DOHH2 (cell line): Measurements from ENCODE around the gene NKG7.
A peak's percentile ranks its signal among the peaks of the same experiment; 100 is the strongest.

Source experiments
- H3F3A ChIP-seq: fragments of 200-600 bp; sonication (generic), shearing (Covaris generic); 2 replicates; pipeline ENCODE4 v1.6.0; 2016; ENCODE audit warnings: antibody characterized with exemption, mild to moderate bottlenecking; ENCODE audit not compliant: control insufficient read depth, insufficient read depth
- H3K27ac ChIP-seq: fragments of 200-600 bp; sonication (generic); 2 replicates; pipeline ENCODE4 v1.5.1; 2014; ENCODE audit warnings: low read depth, mild to moderate bottlenecking, low read length, moderate library complexity
- H3K27me3 ChIP-seq: fragments of 200-600 bp; sonication (generic); 2 replicates; pipeline ENCODE4 v1.6.1; 2014; ENCODE audit warnings: mild to moderate bottlenecking, low read length, mixed read lengths; ENCODE audit not compliant: control insufficient read depth
- H3K36me3 ChIP-seq: fragments of 200-600 bp; sonication (generic); 2 replicates; pipeline ENCODE4 v1.6.1; 2014; ENCODE audit warnings: mild to moderate bottlenecking, low read length, moderate library complexity, mixed read lengths; ENCODE audit not compliant: control insufficient read depth
- H3K4me1 ChIP-seq: fragments of 200-600 bp; sonication (generic); 2 replicates; pipeline ENCODE4 v1.6.1; 2014; ENCODE audit warnings: mild to moderate bottlenecking, low read length, mixed read lengths; ENCODE audit not compliant: control insufficient read depth
- H3K4me2 ChIP-seq: fragments of 200-600 bp; sonication (generic); 2 replicates; pipeline ENCODE4 v1.6.0; 2014; ENCODE audit warnings: mild to moderate bottlenecking, low read length, moderate library complexity
- H3K4me3 ChIP-seq: fragments of 200-600 bp; sonication (generic); 2 replicates; pipeline ENCODE4 v1.5.1; 2014; ENCODE audit warnings: mild to moderate bottlenecking, low read length, mixed read lengths
- H3K79me2 ChIP-seq: fragments of 200-600 bp; sonication (generic); 2 replicates; pipeline ENCODE4 v1.6.1; 2014; ENCODE audit warnings: mild to moderate bottlenecking, low read length, mixed read lengths; ENCODE audit not compliant: control insufficient read depth
- H3K9me2 ChIP-seq: fragments of 200-600 bp; sonication (generic); replicated peaks from 2 replicates; pipeline ENCODE4 v1.6.1; 2014; ENCODE audit warnings: mild to moderate bottlenecking, low read length, mixed read lengths; ENCODE audit not compliant: control insufficient read depth
- H3K9me3 ChIP-seq: fragments of 200-600 bp; sonication (generic); 2 replicates; pipeline ENCODE4 v1.6.1; 2014; ENCODE audit warnings: antibody characterized with exemption, low read length, mixed read lengths; ENCODE audit not compliant: control insufficient read depth, insufficient read depth
- H4K20me1 ChIP-seq: fragments of 200-600 bp; sonication (generic); 2 replicates; pipeline ENCODE4 v1.6.0; 2014; ENCODE audit warnings: low read depth, mild to moderate bottlenecking, antibody characterized with exemption, low read length, moderate library complexity; ENCODE audit not compliant: control insufficient read depth, insufficient read depth
- EZH2phosphoT487 ChIP-seq: fragments of 200-600 bp; sonication (generic); IDR thresholded peaks from 2 replicates; pipeline ENCODE4 v1.6.1; 2017; ENCODE audit warnings: borderline replicate concordance, mild to moderate bottlenecking, antibody characterized with exemption, low read length, moderate library complexity, mixed read lengths
- TF ChIP-seq, protein P1 (sequence below): fragments of 200-600 bp; sonication (generic); IDR thresholded peaks from one replicate; pipeline ENCODE4 v1.5.1; 2014; ENCODE audit warnings: antibody characterized with exemption, mild to moderate bottlenecking, low read depth, low read length; ENCODE audit not compliant: poor library complexity, severe bottlenecking

Gene NKG7

DNA sequence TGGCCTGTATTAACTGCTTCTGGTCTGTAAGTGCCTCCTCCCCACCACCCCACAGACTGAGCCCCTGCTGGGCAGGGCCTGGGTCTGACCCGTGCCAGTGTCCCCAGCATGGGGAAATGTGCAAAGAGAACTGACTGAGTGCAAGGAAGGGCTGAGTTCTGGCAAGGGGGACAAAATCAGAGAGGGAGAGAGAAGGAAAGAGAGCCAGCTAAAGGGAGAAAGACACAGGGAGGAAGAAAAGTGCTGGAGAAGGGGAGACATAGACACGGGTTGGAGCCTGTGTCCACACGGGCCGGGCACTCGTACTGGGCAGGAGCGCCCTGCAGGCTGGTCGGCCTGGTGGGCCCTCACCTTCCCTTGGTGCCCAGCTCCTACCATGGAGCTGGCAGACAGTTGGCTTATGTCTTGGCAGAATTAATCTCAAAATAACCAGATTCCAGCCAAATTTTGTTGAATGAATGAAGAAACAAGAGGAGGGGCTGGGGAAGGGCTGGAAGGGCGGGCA is 1.2 kb downstream of the NKG7 start:
- Histone ChIP-seq H3K9me2 (no peaks in the 10 kb centered on the region), H3K4me2 (no peak overlapping the region), H3K9me3 (no peaks in the 10 kb centered on the region), H3K79me2 (peaks cover 15% of the 10 kb centered on the region), H3K4me1 (peaks cover 26% of the 10 kb centered on the region), H3K27ac (no peak overlapping the region), H3K36me3 (peaks cover 6% of the 10 kb centered on the region; the same call in 1 of the 2 replicates), H3F3A (no peaks in the 10 kb centered on the region), H4K20me1 (no peaks in the 10 kb centered on the region), H3K27me3 (no peaks in the 10 kb centered on the region), H3K4me3 (no peak overlapping the region)
- TF ChIP-seq, protein P1, sequence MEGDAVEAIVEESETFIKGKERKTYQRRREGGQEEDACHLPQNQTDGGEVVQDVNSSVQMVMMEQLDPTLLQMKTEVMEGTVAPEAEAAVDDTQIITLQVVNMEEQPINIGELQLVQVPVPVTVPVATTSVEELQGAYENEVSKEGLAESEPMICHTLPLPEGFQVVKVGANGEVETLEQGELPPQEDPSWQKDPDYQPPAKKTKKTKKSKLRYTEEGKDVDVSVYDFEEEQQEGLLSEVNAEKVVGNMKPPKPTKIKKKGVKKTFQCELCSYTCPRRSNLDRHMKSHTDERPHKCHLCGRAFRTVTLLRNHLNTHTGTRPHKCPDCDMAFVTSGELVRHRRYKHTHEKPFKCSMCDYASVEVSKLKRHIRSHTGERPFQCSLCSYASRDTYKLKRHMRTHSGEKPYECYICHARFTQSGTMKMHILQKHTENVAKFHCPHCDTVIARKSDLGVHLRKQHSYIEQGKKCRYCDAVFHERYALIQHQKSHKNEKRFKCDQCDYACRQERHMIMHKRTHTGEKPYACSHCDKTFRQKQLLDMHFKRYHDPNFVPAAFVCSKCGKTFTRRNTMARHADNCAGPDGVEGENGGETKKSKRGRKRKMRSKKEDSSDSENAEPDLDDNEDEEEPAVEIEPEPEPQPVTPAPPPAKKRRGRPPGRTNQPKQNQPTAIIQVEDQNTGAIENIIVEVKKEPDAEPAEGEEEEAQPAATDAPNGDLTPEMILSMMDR = no peak
- TF ChIP-seq EZH2phosphoT487 = no peak

DNA sequence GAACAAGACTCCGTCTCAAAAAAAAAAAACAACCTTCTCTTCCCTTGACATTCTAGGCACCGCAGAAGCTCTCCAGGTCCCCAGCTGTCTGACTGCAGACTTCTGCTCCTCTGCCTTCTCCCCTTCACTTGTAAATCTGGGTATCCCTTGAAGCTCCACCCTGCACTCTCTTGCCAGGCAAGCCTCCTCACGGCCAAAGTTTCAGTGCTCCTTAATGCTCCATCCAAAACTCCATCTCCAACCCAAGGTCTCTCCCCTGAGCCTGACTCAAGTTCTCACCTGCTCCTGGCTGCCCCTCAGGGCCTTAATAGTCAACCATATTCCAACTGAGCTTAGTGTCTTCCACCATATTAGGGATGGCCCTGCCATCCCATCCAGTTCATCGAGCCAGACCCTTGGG is 2.2 kb downstream of the NKG7 start:
- Histone ChIP-seq H3K27ac (no peak overlapping the region), H4K20me1 (no peaks in the 10 kb centered on the region), H3K4me1 (peaks cover 30% of the 10 kb centered on the region), H3F3A (no peaks in the 10 kb centered on the region), H3K9me2 (no peaks in the 10 kb centered on the region), H3K79me2 (peaks cover 24% of the 10 kb centered on the region), H3K27me3 (no peaks in the 10 kb centered on the region), H3K4me3 (no peak overlapping the region), H3K4me2 (no peak overlapping the region), H3K36me3 (peaks cover 10% of the 10 kb centered on the region; the same call in 1 of the 2 replicates), H3K9me3 (no peaks in the 10 kb centered on the region)
- no peak for TF ChIP-seq EZH2phosphoT487
- TF ChIP-seq, protein P1 = no peak

DNA sequence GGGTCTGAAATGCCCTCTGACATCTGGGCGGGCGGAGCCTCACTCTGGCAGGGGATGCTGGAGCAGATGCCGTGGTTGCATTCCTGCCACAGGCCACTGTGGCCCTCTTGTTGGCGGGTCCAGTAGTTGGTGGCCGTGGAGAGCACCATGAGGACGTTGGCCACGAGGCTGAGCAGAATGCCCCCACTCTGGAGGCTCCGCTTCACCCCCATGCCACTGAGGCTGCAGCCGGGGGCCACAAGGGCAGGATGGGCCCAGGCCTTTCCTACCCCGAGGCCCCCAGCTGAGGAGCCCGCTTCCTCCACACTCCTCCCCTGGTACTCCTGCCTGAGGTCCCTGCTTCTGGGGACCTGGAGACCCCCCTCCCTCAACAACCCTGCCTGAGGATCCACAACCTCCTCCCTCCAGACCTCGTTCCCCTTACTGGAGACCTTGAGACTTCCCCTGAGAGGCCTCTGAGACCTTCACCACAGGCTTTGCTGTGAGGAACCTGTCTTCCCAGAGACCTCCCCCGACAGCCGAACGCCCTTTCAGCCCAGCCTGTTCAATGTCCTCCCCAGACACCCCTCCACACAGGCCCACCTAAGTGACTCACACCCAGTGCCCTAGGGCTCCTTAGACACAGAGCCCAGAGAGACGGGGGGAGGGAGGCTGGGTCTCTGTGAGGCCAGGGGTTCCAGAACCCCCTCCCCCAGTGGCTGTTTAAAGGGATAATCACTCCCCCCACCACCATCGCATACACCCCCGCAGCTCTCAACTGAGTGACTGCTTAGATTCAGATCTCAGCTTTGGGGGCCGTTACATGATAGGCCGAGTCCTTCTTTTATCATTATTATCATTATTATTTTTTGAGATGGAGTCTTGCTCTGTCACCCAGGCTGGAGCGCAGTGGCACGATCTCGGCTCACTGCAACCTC is 3.8 kb downstream of the NKG7 start, which contains the start of gene CLDND2:
Gene CLDND2, minus strand, starts transcription at position 638 of the 917 bp plus-strand sequence. Its CDS starts 426 bp downstream, at position 212.
- TF ChIP-seq EZH2phosphoT487 = no peak
- TF ChIP-seq, protein P1 = no peak
- Histone ChIP-seq H3K9me2 (no peaks in the 10 kb centered on the region), H3K36me3 (peaks cover 10% of the 10 kb centered on the region; the same call in 1 of the 2 replicates), H3K27me3 (no peaks in the 10 kb centered on the region), H3K4me1 (peaks cover 31% of the 10 kb centered on the region), H3F3A (no peaks in the 10 kb centered on the region), H4K20me1 (no peaks in the 10 kb centered on the region), H3K4me2 (peak within 1 kb of the TSS; percentile 92), H3K9me3 (no peaks in the 10 kb centered on the region), H3K4me3 (peak within 1 kb of the TSS; percentile 100), H3K79me2 (peaks cover 36% of the 10 kb centered on the region), H3K27ac (peak within 1 kb of the TSS; percentile 41)
